GM18519 (cell line): ENCODE results near the gene STARD8.
"Not testable (repeated sequence)": the region's sequence is repeated elsewhere in the genome, so short reads cannot be mapped to it uniquely, and the experiment has no call there.

Experiments used
- ATAC-seq: cut with Tn5 transposase; IDR thresholded peaks from one replicate; pipeline ENCODE4 v1.9.1; 2021; ENCODE audit warnings: mild to moderate bottlenecking, moderate library complexity; ENCODE audit not compliant: unreplicated experiment, low FRiP score

STARD8 gene

DNA sequence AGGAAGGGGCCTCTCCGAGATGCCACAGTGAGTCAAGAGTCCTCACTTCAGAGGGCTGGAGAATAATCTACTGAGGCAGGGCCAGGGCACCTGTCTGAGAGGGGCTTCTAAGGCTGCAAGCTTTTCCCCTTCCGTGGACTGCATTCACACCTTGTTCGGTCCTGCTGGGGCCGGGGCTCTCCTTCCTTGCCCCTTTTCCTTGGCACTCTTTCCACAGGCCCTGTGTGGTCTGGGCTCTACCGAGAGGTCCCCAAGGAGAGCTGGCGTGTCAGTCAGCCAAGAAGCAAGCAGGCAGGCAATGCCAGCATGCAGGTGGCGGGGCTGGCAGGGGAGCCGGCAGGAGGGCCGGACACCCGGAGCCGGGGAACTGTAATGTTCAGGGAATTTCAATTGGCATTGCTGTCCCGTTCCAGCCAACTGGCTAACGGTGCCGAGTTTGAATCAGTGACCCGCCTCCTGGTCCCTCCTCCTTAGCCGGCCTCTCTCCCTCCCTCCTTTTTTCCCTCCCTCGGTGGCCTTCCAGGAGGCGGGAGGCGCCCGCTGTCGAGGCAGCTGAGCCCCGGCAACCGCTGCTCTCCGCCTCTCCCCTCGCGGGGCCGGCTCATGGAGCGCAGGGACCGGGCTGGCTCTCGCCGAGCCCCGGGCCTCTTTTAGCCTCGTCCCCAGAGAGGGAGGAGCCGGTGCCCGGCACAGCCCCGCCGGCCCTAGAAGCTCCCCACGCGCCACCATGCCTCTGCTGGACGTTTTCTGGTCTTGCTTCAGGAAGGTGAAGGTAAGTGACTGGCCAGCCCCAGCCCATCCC is at the start of gene STARD8:
Gene STARD8 (plus strand): TSS at position 511 of the 802 bp plus-strand sequence. CDS start 217 bp downstream, at position 728.
- no peak for ATAC-seq

GRCh38 chrX:68598841-68599240 is 48.6 kb upstream of the STARD8 start:
- no peak for ATAC-seq

DNA sequence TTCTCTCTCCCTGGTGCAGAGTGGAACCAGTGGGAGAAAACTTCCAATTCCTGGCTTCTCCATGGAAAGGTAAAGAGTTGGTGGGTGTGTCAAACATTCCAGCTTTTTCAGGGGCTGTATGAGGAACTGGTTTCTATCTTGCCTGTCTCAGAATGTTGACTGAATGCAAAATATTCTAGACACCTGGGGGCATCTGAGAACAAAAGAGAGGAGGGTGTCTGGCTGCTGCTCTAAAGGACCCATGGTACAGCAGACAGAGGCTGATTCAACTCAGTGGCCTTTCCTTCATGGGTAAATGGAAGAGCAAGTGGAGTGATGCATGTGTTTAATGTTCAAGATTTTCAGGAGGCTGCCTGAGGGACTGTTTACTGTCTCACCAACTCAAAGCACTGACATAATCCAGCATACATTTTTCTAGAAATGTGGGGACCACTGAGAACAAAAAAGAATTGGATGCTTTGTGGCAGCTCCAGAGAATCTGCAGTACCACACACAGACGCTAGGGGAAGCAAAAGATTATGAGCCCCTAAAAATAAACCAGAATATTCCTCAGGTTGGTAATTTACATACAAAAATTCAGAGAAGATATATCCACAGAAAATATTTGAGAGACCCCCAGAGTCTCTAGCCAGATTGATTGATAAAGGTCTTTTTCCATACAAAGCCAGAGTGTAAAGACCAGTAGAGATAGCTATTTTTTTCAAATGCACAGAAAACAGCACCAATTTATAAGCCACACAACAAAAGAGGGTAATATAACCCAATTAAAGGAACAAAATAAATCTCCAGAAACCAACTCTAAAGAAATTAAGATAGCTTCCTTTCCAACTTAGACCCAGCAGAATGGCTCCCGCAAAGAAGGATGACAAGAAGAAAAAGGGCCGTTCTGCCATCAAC is 48.0 kb upstream of the STARD8 start:
- ATAC-seq, result no peak

DNA sequence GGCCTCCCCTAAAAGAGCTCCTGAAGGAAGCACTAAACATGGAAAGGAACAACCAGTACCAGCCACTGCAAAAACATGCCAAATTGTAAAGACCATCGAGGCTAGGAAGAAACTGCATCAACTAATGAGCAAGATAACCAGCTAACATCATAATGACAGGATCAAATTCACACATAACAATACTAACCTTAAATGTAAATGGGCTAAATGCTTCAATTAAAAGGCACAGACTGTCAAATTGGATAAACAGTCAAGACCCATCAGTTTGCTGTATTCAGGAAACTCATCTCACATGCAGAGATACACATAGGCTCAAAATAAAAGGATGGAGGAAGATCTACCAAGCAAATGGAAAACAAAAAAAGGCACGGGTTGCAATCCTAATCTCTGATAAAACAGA is 43.2 kb upstream of the STARD8 start:
- ATAC-seq, result not testable (repeated sequence)

GRCh38 chrX:68614733-68615132 is 32.7 kb upstream of the STARD8 start:
- ATAC-seq, result not testable (repeated sequence)

- no peak for ATAC-seq
Observed at GRCh38 chrX:68627986-68628385, 19.5 kb upstream of the STARD8 start.

- not testable (repeated sequence) for ATAC-seq
Observed at GRCh38 chrX:68629936-68630335, 17.5 kb upstream of the STARD8 start.

- ATAC-seq, result no peak
Observed at GRCh38 chrX:68631336-68631735, 16.1 kb upstream of the STARD8 start.

DNA sequence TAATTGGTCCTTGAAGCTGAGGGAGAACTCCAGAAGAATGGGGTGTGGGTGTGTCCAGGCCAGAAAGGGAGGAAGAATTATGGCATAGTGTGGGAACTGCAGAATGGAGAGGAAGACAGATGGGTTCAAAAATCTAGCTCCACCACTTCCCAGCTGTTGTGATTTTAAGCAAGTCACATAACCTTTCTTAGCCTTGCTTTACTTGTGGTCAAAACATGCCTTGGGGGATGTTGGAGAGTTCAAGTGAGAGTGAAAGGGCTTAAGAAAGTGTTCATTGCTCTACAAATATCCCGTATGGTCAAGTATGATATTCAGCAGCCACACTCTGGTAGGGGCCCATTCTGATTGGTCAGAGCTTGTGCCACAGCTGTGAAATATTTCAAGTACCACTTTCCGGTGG is 15.0 kb upstream of the STARD8 start:
- ATAC-seq, result no peak

GRCh38 chrX:68633981-68634380 is 13.5 kb upstream of the STARD8 start:
- no peak for ATAC-seq

DNA sequence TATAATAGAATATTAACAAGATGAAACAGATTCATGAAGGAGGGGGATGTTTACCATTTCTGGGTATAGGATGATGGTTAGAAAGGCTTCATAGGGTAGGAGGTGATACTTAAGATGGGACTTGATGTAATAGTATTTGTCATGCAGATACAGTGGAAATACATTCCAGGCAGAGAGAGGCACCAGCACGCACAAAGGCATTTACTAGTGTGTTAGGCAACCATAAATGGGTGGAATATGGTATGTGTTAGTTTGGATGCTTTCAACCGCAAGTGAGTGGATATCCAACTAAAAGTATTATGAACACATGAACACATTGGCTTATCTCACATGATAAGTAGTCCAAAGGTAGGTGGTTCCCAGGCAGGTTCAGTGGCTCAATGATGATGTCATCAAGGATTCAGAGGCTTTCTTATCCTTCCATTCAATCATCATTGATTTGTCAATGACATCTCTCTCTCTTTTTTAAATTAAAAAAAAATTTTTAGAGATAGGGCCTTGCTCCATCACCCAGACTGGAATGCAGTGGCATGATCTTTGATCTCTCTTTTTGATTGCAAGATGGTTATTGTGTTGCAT is 12.7 kb upstream of the STARD8 start:
- ATAC-seq, result no peak

- no peak for ATAC-seq
Observed at GRCh38 chrX:68640661-68641060, 6.8 kb upstream of the STARD8 start.

GRCh38 chrX:68644861-68645260 is 2.6 kb upstream of the STARD8 start:
- ATAC-seq, result no peak

DNA sequence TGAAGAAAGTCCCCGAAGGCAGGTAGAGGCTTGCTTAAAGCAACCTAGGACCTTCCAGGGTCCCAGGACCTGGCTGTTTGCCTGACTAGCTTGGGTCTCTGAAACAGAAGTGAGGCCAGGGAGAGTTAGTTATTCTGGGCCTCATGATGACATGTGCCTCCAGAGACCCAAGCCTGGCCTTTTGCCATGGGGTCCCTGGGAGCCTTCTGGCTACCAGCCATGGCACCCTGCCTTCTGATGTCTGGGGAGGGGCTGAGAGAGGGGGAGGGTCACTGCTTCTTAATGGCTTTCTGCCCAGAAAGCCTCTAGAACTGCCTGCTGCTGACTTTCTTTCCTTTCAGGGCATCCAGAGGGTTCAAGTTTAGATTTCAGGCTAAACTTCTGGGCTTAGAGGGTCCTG is 1.0 kb upstream of the STARD8 start:
- ATAC-seq, result no peak

- ATAC-seq, result no peak
Observed at GRCh38 chrX:68648960-68649359, 1.5 kb downstream of the STARD8 start.

DNA sequence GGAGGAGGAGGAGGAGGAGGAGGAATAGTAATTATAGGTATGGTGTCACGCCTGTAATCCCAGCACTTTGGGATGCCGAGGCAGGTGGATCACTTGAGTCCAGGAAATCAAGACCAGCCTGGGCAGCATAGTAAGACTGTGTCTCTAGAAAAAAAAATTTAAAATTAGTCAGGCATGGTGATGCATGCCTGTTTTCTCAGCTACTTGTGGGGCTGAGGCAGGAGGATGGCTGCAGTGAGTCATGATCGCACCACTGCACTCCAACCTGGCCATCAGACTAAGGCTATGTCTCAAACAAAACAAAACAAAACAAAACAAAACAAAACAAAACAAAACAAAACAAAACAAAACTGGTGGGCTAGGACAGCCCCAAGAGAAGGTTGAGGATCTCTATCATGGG is 3.0 kb downstream of the STARD8 start:
- no peak for ATAC-seq

DNA sequence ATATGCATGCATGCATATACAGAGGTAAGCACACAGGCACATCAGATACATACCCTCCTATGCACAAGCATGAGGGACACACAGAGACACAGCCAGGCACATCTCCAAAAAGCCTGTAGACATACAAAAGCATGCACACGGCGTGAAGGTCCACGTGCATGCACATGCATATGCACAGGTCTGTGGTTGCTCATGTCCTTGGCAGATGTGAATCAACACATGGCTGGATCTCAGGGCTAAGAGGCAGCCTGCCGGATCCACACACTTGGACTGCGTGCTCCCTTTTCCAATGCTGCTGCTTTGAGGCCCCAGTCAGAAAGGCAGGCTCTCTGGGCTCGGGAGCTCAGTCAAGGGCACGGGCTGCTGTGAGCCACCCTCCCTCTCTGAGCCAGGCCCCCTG is 3.6 kb downstream of the STARD8 start:
- ATAC-seq, result no peak

- ATAC-seq, result no peak
Observed at GRCh38 chrX:68652326-68653170, 5.1 kb downstream of the STARD8 start.

DNA sequence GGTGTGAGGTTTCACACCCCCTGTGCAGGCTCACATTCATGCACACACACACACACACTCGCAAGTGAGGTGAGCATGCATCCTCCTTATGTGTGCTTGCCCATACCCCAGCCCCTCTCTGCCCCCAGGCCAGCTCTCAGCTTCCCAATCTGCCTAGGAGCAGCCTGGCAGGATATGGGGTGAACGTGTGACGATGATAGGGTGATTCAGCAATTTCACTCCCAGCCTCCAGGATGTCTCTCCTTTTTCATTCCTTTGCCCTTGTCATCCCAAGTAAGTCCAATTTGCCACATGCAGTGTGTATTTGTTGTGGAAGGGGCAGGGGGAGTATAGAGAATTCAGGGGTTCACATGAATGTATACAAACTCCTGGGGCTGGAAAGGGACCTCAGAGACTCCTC is 7.2 kb downstream of the STARD8 start:
- ATAC-seq, result no peak

GRCh38 chrX:68656473-68656872 is 9.0 kb downstream of the STARD8 start:
- not testable (repeated sequence) for ATAC-seq
